Left lobe of liver (tissue), 2 donors: ENCODE measurements around the gene YEATS2. TPM values are rescaled to one million over a fixed set of nuclear protein-coding genes. Genes with fewer than 3 reads are reported as not detected.
"Not testable (repeated sequence)": the region's sequence is repeated elsewhere in the genome, so short reads cannot be mapped to it uniquely, and the experiment has no call there.

ENCODE experiments used
- ATAC-seq: fragments of 200-7000 bp; cut with Tn5 transposase; one replicate; pipeline ENCODE4 v1.9.1; 2020; ENCODE audit warnings: mild to moderate bottlenecking, moderate library complexity
- DNase-seq: peaks from one replicate; pipeline ENCODE4 v3.0.0-alpha.2; 2020; ENCODE audit warnings: low spot score
- total RNA-seq: library from RNA; stranded (reverse); gene quantifications from one replicate; pipeline ENCODE4 v1.2.1, GENCODE V29; 2021
- donor health status: DM: no; HTN: no; CAD: no; lungs with moderate emphysema.
- donor health status: DM: no; HTN: yes; CAD: no.

Gene YEATS2
- total RNA-seq, 1 donor from 2014 or later: 4.9 TPM

GRCh38 chr3:183711516-183711915 is 13.9 kb downstream of the YEATS2 start:
- ATAC-seq: no peak

DNA sequence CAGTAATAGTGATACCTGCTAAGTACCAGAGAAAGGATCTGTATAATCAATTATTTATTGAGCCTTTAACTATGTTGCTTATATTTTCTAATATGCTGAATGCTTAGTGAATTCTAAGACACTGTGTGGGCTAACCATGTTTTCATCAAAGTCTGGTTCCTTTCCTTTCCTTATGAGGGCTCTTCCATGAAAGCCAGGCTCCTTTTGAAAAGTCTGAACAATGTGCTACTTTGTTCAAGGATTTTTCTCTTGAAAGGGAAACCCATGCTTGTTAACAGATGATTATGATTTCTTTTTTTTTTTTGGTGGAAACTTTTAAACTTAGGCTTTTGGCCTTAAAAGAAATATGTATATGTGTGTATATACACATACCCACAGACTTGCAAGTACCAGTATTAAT is 17.0 kb downstream of the YEATS2 start:
- no peak for ATAC-seq
- no peak for DNase-seq

More at GRCh38 chr3:183711516-183711915, 13.9 kb downstream of the YEATS2 start:
- DNase-seq: no peak

DNA sequence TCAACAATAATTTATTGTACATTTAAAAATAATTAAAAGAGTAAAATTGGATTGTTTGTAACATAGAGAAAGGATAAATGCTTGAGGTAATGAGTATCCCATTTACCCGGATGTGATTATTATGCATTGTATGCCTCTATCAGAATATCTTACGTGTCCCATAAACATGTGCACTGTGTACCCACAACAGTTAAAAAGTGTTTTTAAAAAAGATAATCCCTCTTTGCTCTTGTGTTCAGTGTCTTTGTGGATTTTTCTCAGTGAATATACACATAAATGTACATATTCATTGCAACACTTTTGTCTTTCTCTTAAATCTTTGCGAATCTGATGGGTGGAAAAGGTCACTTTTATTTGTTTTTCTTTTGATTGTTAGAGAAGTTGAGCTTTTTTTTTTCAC is 20.4 kb downstream of the YEATS2 start:
- ATAC-seq (no peak), DNase-seq (no peak)

- DNase-seq (no peak), ATAC-seq (no peak)
Observed at GRCh38 chr3:183725387-183725786, 27.8 kb downstream of the YEATS2 start.

- DNase-seq (no peak), ATAC-seq (no peak)
Observed at GRCh38 chr3:183728204-183728603, 30.6 kb downstream of the YEATS2 start.

GRCh38 chr3:183730361-183730760 is 32.8 kb downstream of the YEATS2 start:
- ATAC-seq (no peak), DNase-seq (no peak)

GRCh38 chr3:183731611-183732010 is 34.0 kb downstream of the YEATS2 start:
- no peak for ATAC-seq
- DNase-seq: no peak

- no peak for DNase-seq
- no peak for ATAC-seq
Observed at GRCh38 chr3:183733553-183733952, 36.0 kb downstream of the YEATS2 start.

DNA sequence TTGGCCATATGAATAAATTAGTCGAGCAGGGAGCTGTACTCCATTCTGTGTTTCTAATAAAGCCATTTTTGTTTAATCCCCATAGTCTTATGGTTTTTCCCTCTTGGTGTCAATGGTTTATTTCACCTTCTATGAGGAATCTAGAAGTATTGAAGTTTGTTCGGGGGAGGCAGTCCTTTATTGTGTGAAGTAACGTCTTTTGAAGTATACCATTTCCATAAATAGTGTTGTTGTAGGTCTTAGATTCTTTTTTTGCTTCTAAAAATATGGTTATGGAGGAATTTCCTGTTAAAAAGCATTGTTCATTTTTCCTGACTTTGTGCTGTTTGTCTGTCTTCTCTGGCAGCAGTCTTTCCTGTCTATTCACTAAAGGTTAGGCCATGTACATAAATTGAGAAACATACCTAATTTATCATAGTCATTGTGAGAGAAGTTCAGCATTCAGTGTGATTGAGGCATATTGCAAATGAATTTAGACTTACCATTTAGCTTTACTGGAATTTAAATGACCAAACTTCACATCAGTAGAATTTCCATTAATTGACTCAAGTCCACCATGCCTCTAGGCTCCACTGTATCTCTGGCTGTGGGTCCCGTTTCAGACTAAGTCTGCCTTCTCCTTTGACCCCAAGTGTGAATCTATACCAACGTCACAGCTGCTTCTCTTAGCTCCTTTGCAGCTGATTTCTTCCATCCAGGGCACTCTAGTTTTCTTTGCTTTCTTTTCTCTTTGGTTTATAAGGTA is 37.3 kb downstream of the YEATS2 start:
- no peak for ATAC-seq
- no peak for DNase-seq

GRCh38 chr3:183737116-183737515 is 39.5 kb downstream of the YEATS2 start:
- no peak for DNase-seq
- no peak for ATAC-seq

DNA sequence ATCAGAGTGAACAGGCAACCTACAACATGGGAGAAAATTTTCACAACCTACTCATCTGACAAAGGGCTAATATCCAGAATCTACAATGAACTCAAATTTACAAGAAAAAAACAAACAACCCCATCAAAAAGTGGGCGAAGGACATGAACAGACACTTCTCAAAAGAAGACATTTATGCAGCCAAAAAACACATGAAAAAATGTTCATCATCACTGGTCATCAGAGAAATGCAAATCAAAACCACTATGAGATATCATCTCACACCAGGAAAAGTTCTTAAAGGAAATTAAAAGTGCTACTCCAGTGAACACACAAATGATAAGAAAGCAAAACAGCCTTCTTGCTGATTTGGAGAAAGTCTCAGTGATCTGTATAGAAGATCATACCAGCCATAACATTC is 42.6 kb downstream of the YEATS2 start:
- DNase-seq, ATAC-seq: not testable (repeated sequence)

DNA sequence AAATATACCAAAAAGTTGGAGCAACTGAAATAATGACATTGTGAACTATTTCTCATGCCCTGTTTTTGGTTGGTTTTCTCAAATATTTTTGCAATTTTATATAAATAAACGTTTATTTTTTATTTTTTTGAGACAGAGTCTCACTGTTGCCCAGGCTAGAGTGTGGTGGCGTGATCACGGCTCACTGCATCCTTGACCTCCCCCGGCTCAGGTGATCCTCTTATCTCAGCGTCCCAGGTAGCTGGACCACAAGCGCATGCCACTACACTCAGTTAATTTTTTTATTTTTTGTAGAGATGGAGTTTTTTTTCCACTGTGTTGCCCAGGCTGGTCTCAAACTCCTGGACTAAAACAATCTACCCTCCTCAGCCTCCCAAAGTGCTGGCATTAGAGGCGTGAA is 45.6 kb downstream of the YEATS2 start:
- ATAC-seq: no peak

DNA sequence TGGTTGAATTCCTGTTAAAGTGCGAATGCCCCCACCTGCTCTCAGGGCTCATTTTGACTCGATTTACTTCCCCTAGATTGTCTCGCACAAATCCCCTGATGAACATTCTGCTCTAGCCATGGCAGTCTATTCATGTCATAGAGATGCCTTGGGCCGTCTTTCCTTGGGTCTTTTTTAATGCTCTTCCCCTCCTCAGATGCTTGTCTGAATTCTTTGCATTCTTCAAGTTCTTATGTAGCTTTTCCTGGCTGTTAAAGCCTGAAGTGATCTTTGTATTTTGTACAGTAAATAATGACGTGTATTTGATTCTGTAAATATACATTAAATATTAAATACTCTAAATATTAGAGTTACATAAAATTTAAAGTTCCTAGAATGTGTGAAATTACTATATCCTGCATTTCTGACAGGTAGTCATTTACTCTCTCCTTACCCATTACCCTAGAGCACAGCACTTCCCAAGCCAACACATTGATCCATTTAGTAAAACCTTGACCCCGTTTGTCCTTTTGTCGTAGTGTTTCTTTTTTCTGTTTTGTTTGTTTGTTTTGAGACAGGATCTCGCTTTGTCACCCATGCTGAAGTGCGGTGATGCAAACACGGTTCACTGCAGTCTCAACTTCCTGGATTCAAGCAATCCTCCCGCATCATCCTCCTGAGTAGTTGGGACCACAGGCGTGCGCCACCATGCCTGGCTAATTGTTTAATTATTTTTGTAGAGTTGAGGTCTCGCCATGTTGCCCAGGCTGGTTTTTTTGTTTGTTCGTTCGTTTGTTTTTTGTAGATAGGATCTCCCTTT is 47.9 kb downstream of the YEATS2 start:
- DNase-seq: no peak
- no peak for ATAC-seq

More for the DNA sequence above, 45.6 kb downstream of the YEATS2 start:
- no peak for DNase-seq

- ATAC-seq (no peak), DNase-seq (no peak)
Observed at GRCh38 chr3:183754052-183754451, 56.5 kb downstream of the YEATS2 start.

- DNase-seq (no peak), ATAC-seq (no peak)
Observed at GRCh38 chr3:183762304-183762703, 64.7 kb downstream of the YEATS2 start.

DNA sequence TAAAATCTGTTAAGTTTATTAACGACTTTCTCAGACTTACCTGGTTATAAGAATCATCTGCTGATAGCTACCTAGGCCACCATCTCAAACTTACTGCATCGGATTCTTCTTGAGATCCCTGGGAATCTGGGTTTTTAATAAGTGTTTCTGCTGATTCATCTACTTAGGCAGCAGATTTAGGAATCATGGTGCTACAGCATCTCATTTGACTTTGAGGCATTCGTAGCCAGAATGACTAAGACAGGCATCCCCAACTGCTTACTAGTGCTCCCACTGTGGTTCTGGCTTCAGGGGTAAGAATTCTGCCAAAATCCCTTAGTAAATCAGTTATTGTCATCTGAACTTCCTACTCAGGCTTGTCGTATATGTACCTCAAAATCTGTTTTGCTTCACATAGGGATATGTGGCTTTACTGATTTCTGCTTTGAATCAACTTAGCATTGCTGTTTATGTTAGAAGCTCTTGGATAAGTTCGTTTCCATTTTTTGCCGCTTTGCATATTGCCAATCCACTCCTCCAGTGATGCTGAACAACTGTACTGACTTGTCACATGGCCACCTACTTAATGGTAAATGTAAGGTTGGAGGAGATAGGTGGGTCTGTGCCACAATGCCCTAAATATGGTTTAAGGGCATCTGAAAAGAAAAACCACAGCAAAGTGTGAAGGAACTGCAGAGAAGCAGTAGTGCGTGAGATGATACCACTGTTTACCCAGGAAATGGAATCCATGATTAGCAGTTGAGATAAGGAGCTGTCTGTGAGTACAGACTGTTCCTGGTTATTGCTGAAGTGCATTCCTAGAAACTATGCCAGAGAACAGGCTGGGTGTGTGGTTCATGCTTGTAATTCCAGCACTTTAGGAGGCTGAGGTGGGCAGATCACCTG is 67.5 kb downstream of the YEATS2 start:
- DNase-seq (no peak), ATAC-seq (no peak)

GRCh38 chr3:183766107-183766506 is 68.5 kb downstream of the YEATS2 start:
- ATAC-seq (no peak), DNase-seq (no peak)

DNA sequence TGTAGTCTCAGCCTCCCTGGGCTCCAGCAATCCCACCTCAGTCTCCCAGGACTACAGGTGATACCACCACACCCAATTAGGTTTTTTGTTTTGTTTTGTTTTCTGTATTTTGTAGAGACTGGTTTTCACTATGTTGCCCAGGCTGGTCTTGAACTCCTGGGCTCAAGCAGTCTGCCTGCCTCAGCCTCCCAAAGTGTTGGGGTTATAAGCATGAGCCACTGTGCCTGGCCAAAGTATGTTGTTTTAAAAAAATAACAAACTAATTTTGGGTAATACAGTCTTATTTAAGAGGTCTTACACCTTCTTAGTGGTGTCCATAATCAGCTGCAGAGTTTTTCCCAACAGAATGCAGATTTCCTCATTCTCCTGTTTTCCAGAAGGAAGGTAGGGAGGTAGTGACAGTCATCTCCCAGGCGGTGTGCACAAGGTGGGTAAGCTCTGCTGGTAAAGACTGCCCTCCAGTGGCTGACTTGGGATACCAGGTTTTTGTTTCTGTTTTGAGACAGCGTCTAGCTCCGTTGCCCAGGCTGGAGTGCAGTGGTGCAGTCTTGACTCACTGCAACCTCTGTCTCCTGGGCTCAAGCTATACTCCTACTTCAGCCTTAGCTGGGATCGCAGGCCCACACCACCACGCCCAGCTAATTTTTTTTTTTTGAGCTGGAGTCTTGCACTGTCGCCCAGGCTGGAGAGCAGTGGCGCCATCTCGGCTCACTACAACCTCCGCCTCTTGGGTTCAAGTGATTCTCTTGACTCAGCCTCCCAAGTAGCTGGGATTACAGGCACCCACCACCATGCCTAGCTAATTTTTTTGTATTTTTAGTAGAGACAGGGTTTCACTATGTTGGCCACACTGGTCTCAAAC is 69.4 kb downstream of the YEATS2 start:
- DNase-seq (peak; percentile 78), ATAC-seq (peak; percentile 100)

DNA sequence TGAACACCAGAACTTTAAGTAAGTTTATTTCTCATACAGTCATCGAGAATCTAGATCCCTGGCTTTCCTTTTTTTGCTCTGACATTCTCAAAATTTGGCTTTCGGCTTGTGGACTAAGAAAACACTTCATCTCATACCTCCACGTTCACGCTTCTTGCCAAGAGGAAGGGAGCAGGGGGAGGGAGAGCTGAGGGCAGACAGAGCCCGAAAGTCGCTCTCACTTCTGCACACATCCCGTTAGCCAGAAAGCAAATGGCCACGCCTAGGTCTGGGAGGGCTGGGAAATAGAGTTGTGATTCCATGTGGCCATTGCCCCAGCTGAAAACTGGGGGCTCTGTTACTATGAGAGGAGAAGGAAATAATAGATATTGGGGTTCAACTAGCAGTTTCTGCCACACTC is 70.5 kb downstream of the YEATS2 start:
- DNase-seq (no peak), ATAC-seq (no peak)

GRCh38 chr3:183769453-183769852 is 71.9 kb downstream of the YEATS2 start:
- ATAC-seq (no peak), DNase-seq (no peak)
